Ishikawa (cell line): ENCODE results near the gene PRKAG1.

Source experiments
- TAF1 ChIP-seq: IDR thresholded peaks from 2 replicates; pipeline ENCODE4 v1.6.1; 2012; ENCODE audit warnings: low read depth, mild to moderate bottlenecking
- TF ChIP-seq, protein P1 (sequence below): IDR thresholded peaks from 2 replicates; pipeline ENCODE4 v1.6.1; 2012
- TF ChIP-seq, protein P2 (sequence below): IDR thresholded peaks from 2 replicates; pipeline ENCODE4 v1.6.1; 2012; ENCODE audit warnings: low read depth, mild to moderate bottlenecking
- TF ChIP-seq, protein P3 (sequence below): IDR thresholded peaks from 2 replicates; pipeline ENCODE4 v1.6.1; 2012

DNA sequence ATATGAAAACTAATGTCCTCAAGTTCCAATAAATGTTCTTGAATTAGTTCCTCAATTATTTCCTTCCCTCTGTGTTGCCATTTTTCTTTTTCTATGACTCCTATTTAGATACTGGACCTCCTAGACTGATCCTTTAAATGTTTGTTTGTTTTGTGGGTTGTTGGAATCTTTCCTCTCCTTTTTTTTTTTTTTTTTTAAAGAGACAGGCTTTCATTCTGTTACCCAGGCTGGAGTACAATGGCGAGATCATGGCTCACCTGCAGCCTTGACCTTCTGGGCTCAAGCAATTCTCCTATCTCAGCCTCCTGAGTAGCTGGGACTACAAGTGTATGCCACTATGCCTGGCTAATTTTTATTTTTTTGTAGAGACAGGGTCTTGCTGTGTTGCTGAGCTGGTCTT, 9.6 kb downstream of the PRKAG1 start:
- TF ChIP-seq TAF1: no peak
- TF ChIP-seq, protein P1, sequence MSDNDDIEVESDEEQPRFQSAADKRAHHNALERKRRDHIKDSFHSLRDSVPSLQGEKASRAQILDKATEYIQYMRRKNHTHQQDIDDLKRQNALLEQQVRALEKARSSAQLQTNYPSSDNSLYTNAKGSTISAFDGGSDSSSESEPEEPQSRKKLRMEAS: no peak
- TF ChIP-seq, protein P2, sequence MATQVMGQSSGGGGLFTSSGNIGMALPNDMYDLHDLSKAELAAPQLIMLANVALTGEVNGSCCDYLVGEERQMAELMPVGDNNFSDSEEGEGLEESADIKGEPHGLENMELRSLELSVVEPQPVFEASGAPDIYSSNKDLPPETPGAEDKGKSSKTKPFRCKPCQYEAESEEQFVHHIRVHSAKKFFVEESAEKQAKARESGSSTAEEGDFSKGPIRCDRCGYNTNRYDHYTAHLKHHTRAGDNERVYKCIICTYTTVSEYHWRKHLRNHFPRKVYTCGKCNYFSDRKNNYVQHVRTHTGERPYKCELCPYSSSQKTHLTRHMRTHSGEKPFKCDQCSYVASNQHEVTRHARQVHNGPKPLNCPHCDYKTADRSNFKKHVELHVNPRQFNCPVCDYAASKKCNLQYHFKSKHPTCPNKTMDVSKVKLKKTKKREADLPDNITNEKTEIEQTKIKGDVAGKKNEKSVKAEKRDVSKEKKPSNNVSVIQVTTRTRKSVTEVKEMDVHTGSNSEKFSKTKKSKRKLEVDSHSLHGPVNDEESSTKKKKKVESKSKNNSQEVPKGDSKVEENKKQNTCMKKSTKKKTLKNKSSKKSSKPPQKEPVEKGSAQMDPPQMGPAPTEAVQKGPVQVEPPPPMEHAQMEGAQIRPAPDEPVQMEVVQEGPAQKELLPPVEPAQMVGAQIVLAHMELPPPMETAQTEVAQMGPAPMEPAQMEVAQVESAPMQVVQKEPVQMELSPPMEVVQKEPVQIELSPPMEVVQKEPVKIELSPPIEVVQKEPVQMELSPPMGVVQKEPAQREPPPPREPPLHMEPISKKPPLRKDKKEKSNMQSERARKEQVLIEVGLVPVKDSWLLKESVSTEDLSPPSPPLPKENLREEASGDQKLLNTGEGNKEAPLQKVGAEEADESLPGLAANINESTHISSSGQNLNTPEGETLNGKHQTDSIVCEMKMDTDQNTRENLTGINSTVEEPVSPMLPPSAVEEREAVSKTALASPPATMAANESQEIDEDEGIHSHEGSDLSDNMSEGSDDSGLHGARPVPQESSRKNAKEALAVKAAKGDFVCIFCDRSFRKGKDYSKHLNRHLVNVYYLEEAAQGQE: no peak
- TF ChIP-seq, protein P3, sequence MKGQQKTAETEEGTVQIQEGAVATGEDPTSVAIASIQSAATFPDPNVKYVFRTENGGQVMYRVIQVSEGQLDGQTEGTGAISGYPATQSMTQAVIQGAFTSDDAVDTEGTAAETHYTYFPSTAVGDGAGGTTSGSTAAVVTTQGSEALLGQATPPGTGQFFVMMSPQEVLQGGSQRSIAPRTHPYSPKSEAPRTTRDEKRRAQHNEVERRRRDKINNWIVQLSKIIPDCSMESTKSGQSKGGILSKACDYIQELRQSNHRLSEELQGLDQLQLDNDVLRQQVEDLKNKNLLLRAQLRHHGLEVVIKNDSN: no peak
